SK-N-SH treated with all-trans-retinoic acid at 6 μM for 48 hours (cell line): ENCODE data around the gene ATP4B.

Experiments used
- ATAC-seq: fragments of 200-7000 bp; cut with Tn5 transposase; 3 replicates; pipeline ENCODE4 v1.9.1; 2020; ENCODE audit warnings: mild to moderate bottlenecking, moderate library complexity
- ARNTL ChIP-seq: fragments of 450-650 bp; formaldehyde crosslinking; IDR thresholded peaks from 2 replicates; pipeline ENCODE4 v1.5.0; 2020; ENCODE audit warnings: low read depth, mild to moderate bottlenecking, moderate library complexity, borderline replicate concordance
- CSDC2 ChIP-seq: fragments of 250-450 bp; sonication (Bioruptor Pico); IDR thresholded peaks from 2 replicates; pipeline ENCODE4 v1.5.0; 2020; ENCODE audit warnings: mild to moderate bottlenecking, moderate library complexity
- CSRNP3 ChIP-seq: fragments of 250-450 bp; sonication (Bioruptor Pico); IDR thresholded peaks from 2 replicates; pipeline ENCODE4 v1.5.1; 2021; ENCODE audit warnings: mild to moderate bottlenecking, moderate library complexity
- ESRRG ChIP-seq: fragments of 250-450 bp; sonication (Bioruptor Pico); IDR thresholded peaks from 2 replicates; pipeline ENCODE4 v1.6.1; 2021; ENCODE audit warnings: mild to moderate bottlenecking
- GLIS3 ChIP-seq: fragments of 250-450 bp; sonication (Bioruptor Pico); IDR thresholded peaks from 2 replicates; pipeline ENCODE4 v1.5.0; 2020; ENCODE audit warnings: mild to moderate bottlenecking, moderate library complexity
- ISL1 ChIP-seq: fragments of 250-450 bp; sonication (Bioruptor Pico); IDR thresholded peaks from 2 replicates; pipeline ENCODE4 v2.1.2; 2022; ENCODE audit warnings: mild to moderate bottlenecking, moderate library complexity
- OSR1 ChIP-seq: fragments of 250-450 bp; sonication (Bioruptor Pico); IDR thresholded peaks from 2 replicates; pipeline ENCODE4 v1.8.0; 2022; ENCODE audit warnings: moderate library complexity, mild to moderate bottlenecking, inconsistent platforms
- PATZ1 ChIP-seq: fragments of 250-450 bp; sonication (Bioruptor Pico); IDR thresholded peaks from 2 replicates; pipeline ENCODE4 v1.8.0; 2020; ENCODE audit warnings: mild to moderate bottlenecking, moderate library complexity, borderline replicate concordance
- POU6F1 ChIP-seq: fragments of 250-450 bp; sonication (Bioruptor Pico); IDR thresholded peaks from 2 replicates; pipeline ENCODE4 v1.8.0; 2021; ENCODE audit warnings: low read depth, mild to moderate bottlenecking, moderate library complexity, borderline replicate concordance
- PPARA ChIP-seq: fragments of 250-450 bp; sonication (Bioruptor Pico); IDR thresholded peaks from 2 replicates; pipeline ENCODE4 v1.5.0; 2020; ENCODE audit warnings: mild to moderate bottlenecking, borderline replicate concordance
- RARB ChIP-seq: fragments of 250-450 bp; sonication (Bioruptor Pico); IDR thresholded peaks from 2 replicates; pipeline ENCODE4 v1.8.0; 2021; ENCODE audit warnings: mild to moderate bottlenecking, moderate library complexity
- SNAI2 ChIP-seq: fragments of 250-450 bp; sonication (Bioruptor Pico); IDR thresholded peaks from 2 replicates; pipeline ENCODE4 v1.5.0; 2020; ENCODE audit warnings: mild to moderate bottlenecking, moderate library complexity
- TCF4 ChIP-seq: fragments of 250-450 bp; sonication (Bioruptor Pico); IDR thresholded peaks from 2 replicates; pipeline ENCODE4 v1.8.0; 2021; ENCODE audit warnings: mild to moderate bottlenecking, moderate library complexity, borderline replicate concordance
- TSHZ2 ChIP-seq: fragments of 250-450 bp; sonication (Bioruptor Pico); IDR thresholded peaks from 2 replicates; pipeline ENCODE4 v1.5.0; 2020; ENCODE audit warnings: mild to moderate bottlenecking, moderate library complexity
- ZFP30 ChIP-seq: fragments of 450-650 bp; formaldehyde crosslinking; IDR thresholded peaks from 2 replicates; pipeline ENCODE4 v1.5.0; 2022; ENCODE audit warnings: mild to moderate bottlenecking, moderate library complexity
- ZNF565 ChIP-seq: fragments of 450-650 bp; formaldehyde crosslinking; conservative IDR thresholded peaks from 2 replicates; pipeline ENCODE4 v1.5.0; 2020; ENCODE audit warnings: low read depth, mild to moderate bottlenecking, moderate library complexity
- ZNF70 ChIP-seq: fragments of 450-650 bp; formaldehyde crosslinking; IDR thresholded peaks from 2 replicates; pipeline ENCODE4 v1.5.0; 2020; ENCODE audit warnings: mild to moderate bottlenecking, moderate library complexity
- ZNF8 ChIP-seq: fragments of 450-650 bp; formaldehyde crosslinking; IDR thresholded peaks from 2 replicates; pipeline ENCODE4 v1.5.0; 2020; ENCODE audit warnings: mild to moderate bottlenecking, moderate library complexity
- TF ChIP-seq, protein P1 (sequence below): fragments of 250-450 bp; sonication (Bioruptor Pico); IDR thresholded peaks from 2 replicates; pipeline ENCODE4 v1.5.1; 2020; ENCODE audit warnings: low read depth, mild to moderate bottlenecking, moderate library complexity

The ATP4B gene

GRCh38 chr13:113650731-113651148 lies 7.3 kb downstream of the ATP4B start (continued):
- TF ChIP-seq TSHZ2 (CRISPR knock-in tag) = no peak

DNA sequence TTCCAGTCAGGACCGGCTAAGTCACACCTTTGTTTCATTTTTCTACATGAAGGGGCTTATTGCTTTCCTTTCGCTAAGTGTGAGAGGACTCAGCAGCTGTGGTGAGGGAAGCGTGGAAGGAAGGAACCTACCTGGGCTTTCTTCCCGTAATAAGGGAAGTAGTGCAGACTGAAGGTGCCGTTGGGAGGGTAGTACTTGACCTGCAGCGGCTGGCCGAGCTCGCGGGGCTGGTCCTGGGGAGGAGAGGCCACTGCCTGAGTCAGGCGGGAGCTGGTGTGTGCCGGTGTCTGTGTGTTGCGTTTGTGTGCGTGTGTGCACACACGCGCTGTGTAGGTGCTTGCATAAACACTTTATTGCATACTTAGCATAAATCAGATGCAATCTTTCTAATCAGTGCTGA lies 7.7 kb downstream of the ATP4B start:
- TF ChIP-seq ZFP30 (no peak), CSRNP3 (CRISPR knock-in tag) (no peak), TCF4 (CRISPR knock-in tag) (no peak), POU6F1 (CRISPR knock-in tag) (no peak), ZNF565 (CRISPR knock-in tag) (no peak), SNAI2 (CRISPR knock-in tag) (no peak), ZNF70 (CRISPR knock-in tag) (no peak), PPARA (CRISPR knock-in tag) (no peak), RARB (CRISPR knock-in tag) (no peak), TSHZ2 (CRISPR knock-in tag) (no peak), ISL1 (CRISPR knock-in tag) (no peak), ZNF8 (CRISPR knock-in tag) (no peak), PATZ1 (no peak), GLIS3 (CRISPR knock-in tag) (no peak), CSDC2 (CRISPR knock-in tag) (no peak), OSR1 (CRISPR knock-in tag) (no peak), ARNTL (CRISPR knock-in tag) (no peak), ESRRG (CRISPR knock-in tag) (no peak)
- TF ChIP-seq, protein P1, sequence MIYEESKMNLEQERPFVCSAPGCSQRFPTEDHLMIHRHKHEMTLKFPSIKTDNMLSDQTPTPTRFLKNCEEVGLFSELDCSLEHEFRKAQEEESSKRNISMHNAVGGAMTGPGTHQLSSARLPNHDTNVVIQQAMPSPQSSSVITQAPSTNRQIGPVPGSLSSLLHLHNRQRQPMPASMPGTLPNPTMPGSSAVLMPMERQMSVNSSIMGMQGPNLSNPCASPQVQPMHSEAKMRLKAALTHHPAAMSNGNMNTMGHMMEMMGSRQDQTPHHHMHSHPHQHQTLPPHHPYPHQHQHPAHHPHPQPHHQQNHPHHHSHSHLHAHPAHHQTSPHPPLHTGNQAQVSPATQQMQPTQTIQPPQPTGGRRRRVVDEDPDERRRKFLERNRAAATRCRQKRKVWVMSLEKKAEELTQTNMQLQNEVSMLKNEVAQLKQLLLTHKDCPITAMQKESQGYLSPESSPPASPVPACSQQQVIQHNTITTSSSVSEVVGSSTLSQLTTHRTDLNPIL = no peak
- TF ChIP-seq, all 23 proteins: peak for 0
- ATAC-seq = no peak

DNA sequence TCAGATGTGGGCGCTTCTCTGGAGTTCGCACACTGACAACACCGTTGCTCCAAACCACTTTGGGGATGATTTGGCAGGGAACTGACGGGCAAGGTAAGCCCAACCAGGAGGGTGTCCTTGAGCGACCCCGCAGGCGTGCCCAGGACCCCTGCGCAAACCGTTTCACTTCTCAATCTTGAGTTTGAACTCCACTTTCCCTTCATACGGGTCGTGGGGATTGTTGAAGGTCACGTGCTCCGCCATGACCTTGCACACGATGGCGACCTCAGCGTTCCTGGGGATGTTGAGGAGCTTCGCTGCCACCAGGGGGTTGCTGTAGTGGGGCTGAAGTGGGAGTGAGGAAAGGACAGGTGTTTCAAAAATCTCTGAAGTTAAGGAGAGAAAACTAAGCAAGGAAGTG lies 8.8 kb downstream of the ATP4B start:
- no peak for TF ChIP-seq POU6F1 (CRISPR knock-in tag)
- no peak for TF ChIP-seq ARNTL (CRISPR knock-in tag)
- TF ChIP-seq ZNF565 (CRISPR knock-in tag) = no peak
- no peak for TF ChIP-seq OSR1 (CRISPR knock-in tag)
- no peak for TF ChIP-seq SNAI2 (CRISPR knock-in tag)
- TF ChIP-seq, protein P1 = no peak
- ATAC-seq = no peak
